ENCODE data around the gene WDFY4.

Gene WDFY4

DNA sequence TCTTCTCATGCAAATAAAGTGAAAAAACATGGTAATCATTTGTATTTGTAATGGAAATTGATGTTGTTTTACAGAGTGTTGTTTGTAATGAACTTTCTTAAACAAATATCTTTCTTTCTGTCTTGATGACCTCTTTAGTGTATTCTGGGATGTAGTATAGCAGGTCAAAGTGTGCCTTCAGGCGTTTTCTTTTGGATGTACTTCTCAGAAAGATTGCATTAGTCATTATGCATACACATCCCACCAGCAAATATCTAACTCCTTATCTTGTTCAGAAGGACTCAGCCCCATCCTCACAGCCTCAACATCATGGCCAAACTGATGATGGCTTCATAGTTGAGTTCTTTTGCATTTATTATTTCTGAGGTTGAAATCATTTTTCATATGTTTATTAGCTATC is 130.3 kb downstream of the WDFY4 start:
- no peaks in the 10 kb centered on the region for H3K36me3 ChIP-seq (ENCODE audit: control insufficient read depth in 1 of 2, insufficient read depth in 2 of 2, low read depth in 1 of 2, low read length in 2 of 2)
- no peak overlapping the region for H2BK15ac ChIP-seq (ENCODE audit: low read depth, poor library complexity, severe bottlenecking)
- no peak overlapping the region for H3K27ac ChIP-seq (ENCODE audit: low read length, poor library complexity, severe bottlenecking)
- H3K18ac ChIP-seq (ENCODE audit: low read depth in 1 of 2, low read length in 2 of 2) = no peak overlapping the region
- peaks cover 2% of the 10 kb centered on the region for H3K4me1 ChIP-seq (ENCODE audit: control insufficient read depth, insufficient read depth, low read depth, low read length)
- WGBS = 33% methylated on average over 1 of the region's 1 CpG
- H2BK5ac ChIP-seq (ENCODE audit: low read depth, low read length, poor library complexity, severe bottlenecking) = no peak overlapping the region
- no peak overlapping the region for H4K8ac ChIP-seq (ENCODE audit: low read length)
- no peak for DNase-seq
- H3K4me2 ChIP-seq (ENCODE audit: low read length, poor library complexity, severe bottlenecking) = no peak overlapping the region
- H3K9me3 ChIP-seq (ENCODE audit: control insufficient read depth, low read length) = no peaks in the 10 kb centered on the region
- no peak overlapping the region for H3K23ac ChIP-seq (ENCODE audit: low read length in 2 of 2)
- H2AK5ac ChIP-seq (ENCODE audit: low read length, severe bottlenecking) = no peak overlapping the region
- no peaks in the 10 kb centered on the region for H3K27me3 ChIP-seq (ENCODE audit: control insufficient read depth in 1 of 2, insufficient read depth in 1 of 2, low read length in 2 of 2)
- H2BK120ac ChIP-seq (ENCODE audit: low read depth, low read length) = no peak overlapping the region
- H2BK12ac ChIP-seq (ENCODE audit: low read length in 2 of 2) = no peak overlapping the region
- no peak overlapping the region for H3K9ac ChIP-seq (ENCODE audit: low read length)
- H3K79me1 ChIP-seq (replicated peaks; ENCODE audit: low read length, poor library complexity, severe bottlenecking) = no peaks in the 10 kb centered on the region
- no peak overlapping the region for H2AFZ ChIP-seq (ENCODE audit: low read depth, low read length)
- no peak overlapping the region for H3K4ac ChIP-seq (ENCODE audit: low read depth in 1 of 2, low read length in 2 of 2)
- H3K14ac ChIP-seq (ENCODE audit: low read length in 2 of 2) = no peak overlapping the region
- no peak overlapping the region for H3K4me3 ChIP-seq (ENCODE audit: insufficient read depth in 1 of 2, low read depth in 1 of 2, low read length in 2 of 2)
- H4K91ac ChIP-seq (ENCODE audit: low read length) = no peak overlapping the region

DNA sequence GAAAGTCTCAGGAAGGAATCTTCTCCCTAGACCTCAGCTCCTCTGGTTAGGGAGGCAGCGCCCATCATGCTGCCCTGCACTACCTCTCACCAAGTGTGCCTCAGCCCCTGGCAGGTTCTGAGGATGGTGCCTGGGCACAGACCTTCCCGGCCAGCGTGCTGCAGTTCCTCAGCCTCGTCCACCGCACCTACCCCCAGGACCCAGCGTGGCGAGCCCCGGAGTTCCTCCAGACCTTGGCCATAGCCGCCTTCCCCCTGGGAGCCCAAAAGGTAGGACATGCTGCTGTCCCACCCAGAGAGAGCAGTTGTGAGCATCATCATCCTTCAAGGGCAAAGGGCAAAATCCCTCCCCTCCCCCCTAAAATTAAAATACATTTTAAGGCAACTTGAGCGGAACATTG is 132.5 kb downstream of the WDFY4 start:
- Histone ChIP-seq H2AFZ (ENCODE audit: low read depth, low read length) (no peak overlapping the region), H3K23ac (ENCODE audit: low read length in 2 of 2) (no peak overlapping the region), H3K4me3 (ENCODE audit: insufficient read depth in 1 of 2, low read depth in 1 of 2, low read length in 2 of 2) (no peak overlapping the region), H3K4me2 (ENCODE audit: low read length, poor library complexity, severe bottlenecking) (no peak overlapping the region), H3K14ac (ENCODE audit: low read length in 2 of 2) (no peak overlapping the region), H3K18ac (ENCODE audit: low read depth in 1 of 2, low read length in 2 of 2) (no peak overlapping the region), H3K36me3 (ENCODE audit: control insufficient read depth in 1 of 2, insufficient read depth in 2 of 2, low read depth in 1 of 2, low read length in 2 of 2) (no peaks in the 10 kb centered on the region), H3K27me3 (ENCODE audit: control insufficient read depth in 1 of 2, insufficient read depth in 1 of 2, low read length in 2 of 2) (peaks cover 0 to 4% of the 10 kb centered on the region in 2 experiments), H4K91ac (ENCODE audit: low read length) (no peak overlapping the region), H4K8ac (ENCODE audit: low read length) (no peak overlapping the region), H3K27ac (ENCODE audit: low read length, poor library complexity, severe bottlenecking) (no peak overlapping the region), H2BK15ac (ENCODE audit: low read depth, poor library complexity, severe bottlenecking) (no peak overlapping the region), H2BK120ac (ENCODE audit: low read depth, low read length) (no peak overlapping the region), H2AK5ac (ENCODE audit: low read length, severe bottlenecking) (no peak overlapping the region), H3K9me3 (ENCODE audit: control insufficient read depth, low read length) (no peaks in the 10 kb centered on the region), H3K9ac (ENCODE audit: low read length) (no peak overlapping the region), H3K4ac (ENCODE audit: low read depth in 1 of 2, low read length in 2 of 2) (no peak overlapping the region), H2BK12ac (ENCODE audit: low read length in 2 of 2) (no peak overlapping the region), H3K79me1 (replicated peaks; ENCODE audit: low read length, poor library complexity, severe bottlenecking) (no peaks in the 10 kb centered on the region), H3K4me1 (ENCODE audit: control insufficient read depth, insufficient read depth, low read depth, low read length) (peaks cover 2% of the 10 kb centered on the region), H2BK5ac (ENCODE audit: low read depth, low read length, poor library complexity, severe bottlenecking) (no peak overlapping the region)
- WGBS = 85% methylated on average over 10 of the region's 10 CpGs
- DNase-seq = no peak

DNA sequence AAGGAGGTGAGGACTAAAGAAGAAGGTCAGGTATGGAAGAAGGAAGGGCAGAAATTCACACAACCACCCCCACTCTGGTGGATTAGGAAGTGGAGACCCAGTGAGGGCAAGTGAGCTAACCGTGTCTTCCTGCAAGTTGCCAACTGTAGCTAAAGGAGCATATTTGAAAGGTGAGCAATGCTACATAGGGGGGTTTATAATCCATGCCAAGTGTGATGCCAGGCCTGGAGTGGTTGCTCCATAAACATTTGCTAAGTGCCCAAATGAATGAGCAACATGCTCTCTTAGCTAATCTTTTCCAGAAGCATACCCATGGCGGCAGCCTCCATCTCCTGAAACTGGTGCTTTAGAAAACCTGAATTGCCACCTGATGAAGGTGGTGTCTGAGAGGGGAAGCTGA is 133.4 kb downstream of the WDFY4 start:
- Histone ChIP-seq H3K79me1 (replicated peaks; ENCODE audit: low read length, poor library complexity, severe bottlenecking) (no peaks in the 10 kb centered on the region), H3K14ac (ENCODE audit: low read length in 2 of 2) (no peak overlapping the region), H2AK5ac (ENCODE audit: low read length, severe bottlenecking) (no peak overlapping the region), H4K91ac (ENCODE audit: low read length) (no peak overlapping the region), H3K9ac (ENCODE audit: low read length) (no peak overlapping the region), H3K36me3 (ENCODE audit: control insufficient read depth in 1 of 2, insufficient read depth in 2 of 2, low read depth in 1 of 2, low read length in 2 of 2) (no peaks in the 10 kb centered on the region), H3K27me3 (ENCODE audit: control insufficient read depth in 1 of 2, insufficient read depth in 1 of 2, low read length in 2 of 2) (peaks cover 0 to 9% of the 10 kb centered on the region in 2 experiments), H2BK120ac (ENCODE audit: low read depth, low read length) (no peak overlapping the region), H3K4me2 (ENCODE audit: low read length, poor library complexity, severe bottlenecking) (no peak overlapping the region), H3K27ac (ENCODE audit: low read length, poor library complexity, severe bottlenecking) (no peak overlapping the region), H3K23ac (ENCODE audit: low read length in 2 of 2) (no peak overlapping the region), H2BK5ac (ENCODE audit: low read depth, low read length, poor library complexity, severe bottlenecking) (no peak overlapping the region), H2BK12ac (ENCODE audit: low read length in 2 of 2) (no peak overlapping the region), H3K4me1 (ENCODE audit: control insufficient read depth, insufficient read depth, low read depth, low read length) (peaks cover 2% of the 10 kb centered on the region), H2AFZ (ENCODE audit: low read depth, low read length) (no peak overlapping the region), H3K4me3 (ENCODE audit: insufficient read depth in 1 of 2, low read depth in 1 of 2, low read length in 2 of 2) (no peak overlapping the region), H3K18ac (ENCODE audit: low read depth in 1 of 2, low read length in 2 of 2) (no peak overlapping the region), H3K9me3 (ENCODE audit: control insufficient read depth, low read length) (no peaks in the 10 kb centered on the region), H4K8ac (ENCODE audit: low read length) (no peak overlapping the region), H3K4ac (ENCODE audit: low read depth in 1 of 2, low read length in 2 of 2) (no peak overlapping the region), H2BK15ac (ENCODE audit: low read depth, poor library complexity, severe bottlenecking) (no peak overlapping the region)
- DNase-seq = no peak
- 94% methylated on average over 2 of the region's 2 CpGs for WGBS

DNA sequence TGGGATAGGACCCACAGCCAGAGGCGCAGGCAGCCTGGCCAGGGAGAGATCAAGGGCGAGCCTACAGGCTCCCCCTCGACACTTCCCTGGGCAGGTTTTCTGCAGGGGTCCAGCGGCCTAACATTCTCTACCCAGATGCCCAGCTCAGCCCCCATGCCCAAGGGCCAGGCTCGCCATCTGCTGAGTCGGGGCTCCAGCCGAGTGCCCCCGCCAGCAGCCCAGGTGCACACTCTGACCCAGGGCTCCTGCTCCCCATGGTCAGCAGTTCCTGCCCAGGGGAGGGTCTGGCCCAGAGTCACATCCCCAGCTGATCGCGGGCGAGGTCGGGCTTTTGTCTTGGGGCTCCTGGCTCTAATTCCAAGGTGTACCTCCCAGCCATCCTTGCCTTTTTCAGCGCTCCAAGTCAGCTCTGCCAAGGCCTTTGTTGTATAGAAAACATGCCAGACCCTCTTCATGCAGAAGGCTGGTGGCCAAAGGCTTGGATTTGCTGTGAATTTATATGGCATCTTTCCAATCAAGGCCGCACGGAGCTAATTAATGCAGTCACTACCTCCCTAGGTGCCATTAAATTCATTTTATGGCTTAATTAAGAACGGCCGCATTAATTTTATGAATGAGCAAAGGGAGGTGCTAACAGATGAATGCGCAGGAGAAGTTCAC is 134.3 kb downstream of the WDFY4 start:
- Histone ChIP-seq H3K79me1 (replicated peaks; ENCODE audit: low read length, poor library complexity, severe bottlenecking) (no peaks in the 10 kb centered on the region), H3K18ac (ENCODE audit: low read depth in 1 of 2, low read length in 2 of 2) (no peak overlapping the region), H2AK5ac (ENCODE audit: low read length, severe bottlenecking) (no peak overlapping the region), H2AFZ (ENCODE audit: low read depth, low read length) (no peak overlapping the region), H3K14ac (ENCODE audit: low read length in 2 of 2) (no peak overlapping the region), H3K9ac (ENCODE audit: low read length) (no peak overlapping the region), H3K4ac (ENCODE audit: low read depth in 1 of 2, low read length in 2 of 2) (no peak overlapping the region), H3K27ac (ENCODE audit: low read length, poor library complexity, severe bottlenecking) (no peak overlapping the region), H3K27me3 (ENCODE audit: control insufficient read depth in 1 of 2, insufficient read depth in 1 of 2, low read length in 2 of 2) (peaks cover 0 to 18% of the 10 kb centered on the region in 2 experiments), H3K4me3 (ENCODE audit: insufficient read depth in 1 of 2, low read depth in 1 of 2, low read length in 2 of 2) (no peak overlapping the region), H2BK15ac (ENCODE audit: low read depth, poor library complexity, severe bottlenecking) (no peak overlapping the region), H4K8ac (ENCODE audit: low read length) (no peak overlapping the region), H2BK12ac (ENCODE audit: low read length in 2 of 2) (no peak overlapping the region), H3K36me3 (ENCODE audit: control insufficient read depth in 1 of 2, insufficient read depth in 2 of 2, low read depth in 1 of 2, low read length in 2 of 2) (no peaks in the 10 kb centered on the region), H3K4me1 (ENCODE audit: control insufficient read depth, insufficient read depth, low read depth, low read length) (peaks cover 2% of the 10 kb centered on the region), H3K4me2 (ENCODE audit: low read length, poor library complexity, severe bottlenecking) (no peak overlapping the region), H3K23ac (ENCODE audit: low read length in 2 of 2) (no peak overlapping the region), H4K91ac (ENCODE audit: low read length) (no peak overlapping the region), H3K9me3 (ENCODE audit: control insufficient read depth, low read length) (no peaks in the 10 kb centered on the region), H2BK5ac (ENCODE audit: low read depth, low read length, poor library complexity, severe bottlenecking) (no peak overlapping the region), H2BK120ac (ENCODE audit: low read depth, low read length) (no peak overlapping the region)
- WGBS = 91% methylated on average over 18 of the region's 18 CpGs
- DNase-seq = no peak
